Prostate gland (tissue), 2 donors: ENCODE measurements around the gene NFATC1. TPM values are rescaled to one million over a fixed set of nuclear protein-coding genes. Genes with fewer than 3 reads are reported as not detected.

Source experiments
- DNase-seq: peaks from one replicate; pipeline ENCODE4 v3.0.0-alpha.2; 2019; ENCODE audit warnings: low spot score
- H3K27ac ChIP-seq, 2 donors: fragments of 200-600 bp; sonication (generic); 2 replicates each; pipeline ENCODE4 v1.5.1; 2017 to 2019
- H3K27me3 ChIP-seq: fragments of 200-600 bp; sonication (generic); replicated peaks from 2 replicates; pipeline ENCODE4 v1.5.1; 2019; ENCODE audit not compliant: insufficient read depth
- H3K36me3 ChIP-seq, 2 donors: fragments of 200-600 bp; sonication (generic); 1 replicate in 1 of 2; 2 replicates in 1 of 2; pipeline versions ENCODE4 v1.5.1 to v1.8.1; 2017 to 2019
- H3K4me1 ChIP-seq: fragments of 200-600 bp; sonication (generic); replicated peaks from 2 replicates; pipeline ENCODE4 v1.5.1; 2019
- H3K4me3 ChIP-seq, 2 donors: fragments of 200-600 bp; sonication (generic); 2 replicates each; pipeline ENCODE4 v1.5.1; 2017 to 2019
- H3K9me3 ChIP-seq: fragments of 200-600 bp; sonication (generic); 2 replicates; pipeline ENCODE4 v1.5.1; 2017
- POLR2A ChIP-seq: fragments of 450-650 bp; IDR thresholded peaks from one replicate; pipeline ENCODE4 v1.6.1; 2016; ENCODE audit warnings: antibody characterized with exemption, mild to moderate bottlenecking
- POLR2AphosphoS5 ChIP-seq: sonication (generic); formaldehyde crosslinking; IDR thresholded peaks from one replicate; pipeline ENCODE4 v1.6.1; 2017; ENCODE audit warnings: antibody characterized with exemption
- WGBS: methylation state at CpG from one replicate; pipeline ENCODE4 v1.1.5; 2018; 5-methylcytosine and 5-hydroxymethylcytosine counted together
- intact Hi-C: fragments of 100-400 bp; cut with DNase I; formaldehyde crosslinking; loops from one replicate; pipeline ENCODE4 v1.14.2; 2022
- total RNA-seq, 2 donors: library from RNA; depleted of rRNA; stranded (reverse); fragments of >200 nt; gene quantifications; one replicate each; pipeline ENCODE4 v1.1.0, GENCODE V29; 2016
- TF ChIP-seq, protein P1 (sequence below), 4 experiments: fragments of 200-600 bp in 2 of 4; fragments of 450-650 bp in 2 of 4; sonication (generic) in 2 of 4; IDR thresholded peaks; 1 replicate in 3 of 4; 2 replicates in 1 of 4; pipeline ENCODE4 v1.5.1; 2016 to 2019; ENCODE audit warnings: antibody characterized with exemption in 4 of 4, mild to moderate bottlenecking in 2 of 4, moderate library complexity in 2 of 4

Gene NFATC1
- total RNA-seq, 2 donors from 2014 or later = 16.8 to 24.6 TPM

DNA sequence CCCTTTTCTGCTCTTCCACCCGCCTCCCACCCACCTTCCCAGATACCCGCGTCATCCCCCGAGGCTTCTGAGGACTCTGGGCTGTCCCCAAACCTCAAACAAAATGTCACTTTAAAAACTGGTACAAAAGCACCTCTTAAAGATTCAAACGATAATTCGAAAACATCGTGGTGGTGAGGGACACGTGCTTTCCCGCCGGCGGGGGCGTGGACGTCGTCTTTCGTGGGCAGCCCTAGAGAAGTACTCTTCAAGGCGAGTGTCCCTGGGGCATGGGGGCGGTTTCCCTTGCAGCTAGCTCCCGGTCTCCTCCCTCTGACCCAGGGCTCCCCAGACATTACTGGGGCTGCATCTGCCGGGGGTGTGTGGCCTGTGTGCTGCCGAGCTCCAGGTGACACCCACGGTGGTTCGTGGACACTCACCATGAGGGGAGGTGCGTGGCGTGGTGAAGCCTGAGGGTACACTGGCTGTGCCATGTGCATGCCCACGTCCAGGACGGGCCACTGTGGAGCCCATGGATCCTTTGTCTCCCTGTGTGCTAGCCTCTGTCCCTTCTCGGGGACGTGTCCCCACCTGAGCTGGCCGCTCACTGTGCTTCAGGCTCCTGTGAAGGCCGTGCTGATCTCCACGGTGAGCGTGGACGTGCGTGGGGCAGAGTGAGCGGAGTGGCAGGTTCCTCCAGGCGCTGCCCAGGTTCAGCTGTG lies 117.8 kb downstream of the NFATC1 start:
- intact Hi-C loops = no loop called here
- no peak for DNase-seq

DNA sequence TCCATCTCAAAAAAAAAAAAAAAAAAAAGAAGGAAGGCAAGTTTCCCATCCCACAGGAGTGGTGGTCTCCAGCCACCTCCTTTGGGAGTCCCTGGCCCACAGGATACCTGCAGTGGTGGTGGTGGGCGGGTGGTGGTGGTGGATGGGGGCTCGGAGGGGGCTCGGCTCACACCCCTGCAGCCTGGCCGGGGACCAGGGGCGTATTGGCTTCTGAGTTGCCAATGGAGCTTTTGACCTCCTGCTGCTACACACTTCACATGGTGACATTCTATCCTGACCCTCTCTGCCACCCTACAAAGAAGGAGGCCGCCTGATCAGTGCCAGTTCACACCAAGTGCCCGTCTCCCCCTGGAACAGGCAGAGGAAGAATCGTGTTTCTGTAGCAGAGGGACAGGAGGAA lies 119.6 kb downstream of the NFATC1 start:
- DNase-seq = no peak
- Histone ChIP-seq H3K27me3 (no peaks in the 10 kb centered on the region), H3K36me3 (no peaks in the 10 kb centered on the region), H3K27ac (no peak overlapping the region), H3K4me3 (no peak overlapping the region), H3K4me1 (no peaks in the 10 kb centered on the region), H3K9me3 (no peaks in the 10 kb centered on the region)
- WGBS = 81% methylated on average over 8 of the region's 8 CpGs
- TF ChIP-seq POLR2A (no peak), POLR2AphosphoS5 (no peak)
- TF ChIP-seq, protein P1, sequence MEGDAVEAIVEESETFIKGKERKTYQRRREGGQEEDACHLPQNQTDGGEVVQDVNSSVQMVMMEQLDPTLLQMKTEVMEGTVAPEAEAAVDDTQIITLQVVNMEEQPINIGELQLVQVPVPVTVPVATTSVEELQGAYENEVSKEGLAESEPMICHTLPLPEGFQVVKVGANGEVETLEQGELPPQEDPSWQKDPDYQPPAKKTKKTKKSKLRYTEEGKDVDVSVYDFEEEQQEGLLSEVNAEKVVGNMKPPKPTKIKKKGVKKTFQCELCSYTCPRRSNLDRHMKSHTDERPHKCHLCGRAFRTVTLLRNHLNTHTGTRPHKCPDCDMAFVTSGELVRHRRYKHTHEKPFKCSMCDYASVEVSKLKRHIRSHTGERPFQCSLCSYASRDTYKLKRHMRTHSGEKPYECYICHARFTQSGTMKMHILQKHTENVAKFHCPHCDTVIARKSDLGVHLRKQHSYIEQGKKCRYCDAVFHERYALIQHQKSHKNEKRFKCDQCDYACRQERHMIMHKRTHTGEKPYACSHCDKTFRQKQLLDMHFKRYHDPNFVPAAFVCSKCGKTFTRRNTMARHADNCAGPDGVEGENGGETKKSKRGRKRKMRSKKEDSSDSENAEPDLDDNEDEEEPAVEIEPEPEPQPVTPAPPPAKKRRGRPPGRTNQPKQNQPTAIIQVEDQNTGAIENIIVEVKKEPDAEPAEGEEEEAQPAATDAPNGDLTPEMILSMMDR (IDR thresholded peaks at IDR 0.05) = no peak
- intact Hi-C loops = no loop called here

More for the DNA sequence above, 117.8 kb downstream of the NFATC1 start:
- Histone ChIP-seq H3K4me3 (no peak overlapping the region), H3K36me3 (no peaks in the 10 kb centered on the region), H3K27ac (no peak overlapping the region), H3K4me1 (no peaks in the 10 kb centered on the region), H3K9me3 (no peaks in the 10 kb centered on the region), H3K27me3 (no peaks in the 10 kb centered on the region)
- TF ChIP-seq, protein P1 (IDR thresholded peaks at IDR 0.05) = no peak
- TF ChIP-seq POLR2A (no peak), POLR2AphosphoS5 (no peak)
- 92% methylated on average over 36 of the region's 36 CpGs for WGBS

DNA sequence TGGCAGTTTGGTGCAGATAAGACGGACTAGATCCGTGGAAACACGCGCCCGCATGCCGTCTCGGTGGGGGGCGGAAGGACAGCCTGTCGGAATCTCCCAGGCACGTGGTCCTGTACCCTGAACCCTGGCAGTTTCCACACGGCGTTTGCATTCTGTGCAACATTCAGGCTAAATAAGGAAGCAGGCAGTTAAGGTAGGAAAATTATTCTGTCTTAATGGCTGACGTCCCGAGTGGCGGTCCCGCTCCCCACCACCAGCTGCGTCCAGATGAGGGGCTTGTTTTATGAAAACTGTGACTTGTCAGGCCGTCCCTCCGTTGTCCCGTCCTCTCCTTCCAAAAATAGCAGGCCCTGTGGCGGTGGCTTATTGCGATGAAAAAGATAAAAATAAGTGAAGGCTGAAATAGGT lies 120.2 kb downstream of the NFATC1 start:
- no peak overlapping the region for H3K27ac ChIP-seq
- H3K36me3 ChIP-seq = no peaks in the 10 kb centered on the region
- DNase-seq = no peak
- no peak overlapping the region for H3K4me3 ChIP-seq
- TF ChIP-seq, protein P1 (IDR thresholded peaks at IDR 0.05) = no peak
- no peak for TF ChIP-seq POLR2AphosphoS5
- no peak for TF ChIP-seq POLR2A
- H3K4me1 ChIP-seq = no peaks in the 10 kb centered on the region
- H3K27me3 ChIP-seq = no peaks in the 10 kb centered on the region
- H3K9me3 ChIP-seq = no peaks in the 10 kb centered on the region
- WGBS = 46% methylated on average over 22 of the region's 22 CpGs
- intact Hi-C loops = no loop called here

DNA sequence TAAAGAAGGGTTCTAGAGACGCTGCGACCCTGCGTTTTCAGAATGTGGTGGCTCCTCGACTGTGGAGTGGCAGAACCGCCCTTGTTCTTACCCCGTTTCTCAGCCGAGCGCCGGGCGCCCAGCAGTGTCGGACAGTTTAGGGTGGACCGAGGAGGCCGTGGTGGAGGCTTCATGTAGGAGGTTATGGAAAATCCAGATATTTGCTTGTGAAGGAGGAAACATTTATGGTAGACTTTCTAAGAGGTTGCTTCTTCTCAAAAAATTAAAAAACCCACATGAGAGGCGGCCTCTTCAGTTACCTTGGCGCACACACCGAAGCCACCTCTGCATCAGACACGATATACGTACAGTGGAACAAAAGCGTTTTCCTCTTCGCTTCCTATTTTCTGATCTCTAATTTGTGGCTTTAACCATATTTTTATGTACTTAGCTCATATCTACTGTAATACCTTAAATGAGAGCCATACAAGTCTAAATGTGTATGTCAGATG lies 120.8 kb downstream of the NFATC1 start:
- TF ChIP-seq, protein P1 (IDR thresholded peaks at IDR 0.05) = no peak
- TF ChIP-seq POLR2A (no peak), POLR2AphosphoS5 (no peak)
- Histone ChIP-seq H3K27me3 (no peaks in the 10 kb centered on the region), H3K27ac (no peak overlapping the region), H3K4me1 (no peaks in the 10 kb centered on the region), H3K4me3 (no peak overlapping the region), H3K9me3 (no peaks in the 10 kb centered on the region), H3K36me3 (no peaks in the 10 kb centered on the region)
- WGBS = 86% methylated on average over 20 of the region's 20 CpGs
- intact Hi-C loops = no loop called here
- no peak for DNase-seq

DNA sequence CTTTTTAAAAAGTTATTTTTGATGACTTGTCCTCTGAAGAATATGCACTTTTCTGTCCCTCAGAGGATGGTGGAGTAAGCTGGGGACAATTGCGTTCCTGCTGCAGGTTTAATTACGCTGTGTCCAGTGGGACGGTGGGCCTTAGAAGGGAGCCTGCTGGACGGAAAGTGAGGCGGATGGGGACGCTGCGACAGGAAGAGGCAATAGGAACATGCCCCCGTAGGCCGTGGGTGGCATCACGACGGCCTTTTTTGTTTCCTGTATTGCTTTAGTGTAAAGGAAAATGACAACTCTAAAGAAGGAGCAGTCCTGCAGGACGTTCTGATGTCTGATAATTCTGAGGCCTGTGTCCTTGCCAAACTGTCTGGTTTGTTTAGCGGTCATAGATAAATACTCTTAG lies 121.6 kb downstream of the NFATC1 start:
- no peaks in the 10 kb centered on the region for H3K27me3 ChIP-seq
- H3K4me1 ChIP-seq = no peaks in the 10 kb centered on the region
- no peak overlapping the region for H3K27ac ChIP-seq
- no peak overlapping the region for H3K4me3 ChIP-seq
- no peak for DNase-seq
- H3K9me3 ChIP-seq = no peaks in the 10 kb centered on the region
- TF ChIP-seq POLR2AphosphoS5 (no peak), POLR2A (no peak)
- TF ChIP-seq, protein P1 (IDR thresholded peaks at IDR 0.05) = no peak
- intact Hi-C loops = no loop called here
- H3K36me3 ChIP-seq = no peaks in the 10 kb centered on the region
- WGBS = 56% methylated on average over 13 of the region's 13 CpGs
